ENCODE data around the gene MARVELD3. TPM values are rescaled to one million over a fixed set of nuclear protein-coding genes. Genes with fewer than 3 reads are reported as not detected.
A peak's percentile ranks its signal among the peaks of the same experiment; 100 is the strongest.

Gene MARVELD3
- polyA plus RNA-seq, 4 donors, result 29.5 to 96.6 (median 40.6) TPM

DNA sequence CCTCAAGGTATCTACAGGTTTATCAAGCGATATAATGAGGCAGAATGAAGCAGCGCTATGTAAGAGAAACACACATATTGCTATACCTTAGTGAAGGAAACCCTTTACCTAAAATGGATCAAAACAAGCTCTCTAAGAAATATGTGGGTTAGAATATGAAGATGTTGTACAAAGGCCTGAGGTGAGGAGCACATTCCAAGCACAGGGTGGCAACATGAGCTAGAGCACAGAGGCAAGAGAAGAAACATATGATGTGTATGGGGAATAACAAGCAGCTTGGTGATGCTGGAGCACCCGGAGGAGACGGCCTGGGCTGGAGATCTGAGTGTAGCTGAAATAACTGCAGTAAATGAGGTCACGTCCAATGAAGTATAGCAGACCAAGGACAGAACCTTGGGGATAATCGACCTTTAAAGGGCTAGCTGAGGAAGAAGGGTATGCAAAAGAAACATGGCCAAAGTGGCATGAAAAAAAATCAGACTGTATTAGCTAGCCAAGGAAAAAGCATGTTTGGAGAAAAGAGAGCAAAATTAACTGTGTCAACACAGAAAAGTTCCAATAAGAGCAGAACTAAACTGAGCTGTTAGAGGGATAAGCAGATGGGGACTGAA lies 44.0 kb downstream of the MARVELD3 start:
- H3K27me3 ChIP-seq (ENCODE audit: control insufficient read depth in 3 of 3, insufficient read depth in 3 of 3, low read length in 3 of 3), result no peaks in the 10 kb centered on the region
- FAIRE-seq, result no peak
- no peaks in the 10 kb centered on the region for H3K9me3 ChIP-seq (ENCODE audit: control insufficient read depth in 2 of 2, insufficient read depth in 1 of 2, low read depth in 1 of 2, low read length in 1 of 2)
- DNase-seq, result peak in 1 of 2 donors; percentile 8
- H3K4me3 ChIP-seq (ENCODE audit: low read depth in 1 of 3, low read length in 3 of 3), result no peak overlapping the region
- peak overlapping the region in 1 of 3 donors; percentile 46 for H3K27ac ChIP-seq (ENCODE audit: low read depth in 1 of 3, low read length in 2 of 3)
- peaks cover 0 to 30% (median 0%) of the 10 kb centered on the region in 3 donors for H3K4me1 ChIP-seq (ENCODE audit: control insufficient read depth in 3 of 3, insufficient read depth in 2 of 3, low read depth in 1 of 3, low read length in 2 of 3)
- H3K36me3 ChIP-seq (ENCODE audit: control insufficient read depth in 3 of 3, insufficient read depth in 2 of 3, low read depth in 1 of 3, low read length in 3 of 3), result peaks cover 3 to 20% (median 17%) of the 10 kb centered on the region in 3 donors
- 71 to 89% (median 74%) methylated on average over 6 of the region's 6 CpGs for WGBS, 3 donors

DNA sequence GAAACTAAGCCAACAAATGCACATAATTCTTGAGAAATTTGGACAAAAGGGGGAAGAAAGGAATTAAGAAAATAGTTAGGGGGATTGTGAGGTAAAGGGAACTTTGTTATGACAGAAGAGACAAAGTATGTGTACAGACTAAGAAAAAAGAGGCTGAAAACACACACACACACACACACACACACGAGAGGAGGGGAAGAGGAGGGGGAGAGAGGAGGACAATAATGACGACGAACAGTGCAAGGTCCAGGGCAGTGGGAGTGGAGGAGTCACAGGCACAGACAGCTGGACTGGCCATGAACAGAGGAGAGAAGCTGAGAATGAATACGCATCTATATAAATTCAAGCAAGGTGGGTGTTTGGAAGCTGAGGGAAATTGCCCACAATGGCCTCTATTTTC lies 44.6 kb downstream of the MARVELD3 start:
- 28 to 50% (median 44%) methylated on average over 4 of the region's 4 CpGs for WGBS, 3 donors
- Histone ChIP-seq H3K27me3 (ENCODE audit: control insufficient read depth in 3 of 3, insufficient read depth in 3 of 3, low read length in 3 of 3) (no peaks in the 10 kb centered on the region), H3K4me1 (ENCODE audit: control insufficient read depth in 3 of 3, insufficient read depth in 2 of 3, low read depth in 1 of 3, low read length in 2 of 3) (peaks cover 0 to 30% (median 0%) of the 10 kb centered on the region in 3 donors), H3K36me3 (ENCODE audit: control insufficient read depth in 3 of 3, insufficient read depth in 2 of 3, low read depth in 1 of 3, low read length in 3 of 3) (peaks cover 4 to 23% (median 17%) of the 10 kb centered on the region in 3 donors), H3K9me3 (ENCODE audit: control insufficient read depth in 2 of 2, insufficient read depth in 1 of 2, low read depth in 1 of 2, low read length in 1 of 2) (no peaks in the 10 kb centered on the region), H3K27ac (ENCODE audit: low read depth in 1 of 3, low read length in 2 of 3) (peak overlapping the region in 1 of 3 donors; percentile 46), H3K4me3 (ENCODE audit: low read depth in 1 of 3, low read length in 3 of 3) (no peak overlapping the region)
- no peak for FAIRE-seq
- peak; percentile 47 to 82 for DNase-seq

DNA sequence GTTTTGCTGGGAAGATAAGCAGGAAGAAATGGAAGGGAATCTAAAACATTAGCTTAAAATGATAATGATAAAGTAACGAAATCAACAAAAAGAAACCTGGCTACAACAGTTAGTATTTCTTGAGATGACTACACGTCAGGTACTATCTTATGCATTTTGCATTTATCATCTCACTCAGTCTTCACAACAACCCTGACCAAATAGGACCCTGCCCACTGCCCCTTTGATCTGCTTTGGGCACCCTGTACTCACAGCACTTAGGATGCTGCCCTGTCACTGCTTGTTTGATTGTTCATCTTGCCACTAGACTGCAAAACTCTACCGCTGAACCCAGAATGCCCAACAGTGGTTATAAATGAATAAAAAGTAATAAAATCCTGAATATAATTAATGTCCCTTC lies 45.2 kb downstream of the MARVELD3 start:
- peaks cover 5 to 27% (median 22%) of the 10 kb centered on the region in 3 donors for H3K36me3 ChIP-seq (ENCODE audit: control insufficient read depth in 3 of 3, insufficient read depth in 2 of 3, low read depth in 1 of 3, low read length in 3 of 3)
- FAIRE-seq (no peak), DNase-seq (no peak)
- peak overlapping the region in 1 of 3 donors; percentile 46 for H3K27ac ChIP-seq (ENCODE audit: low read depth in 1 of 3, low read length in 2 of 3)
- no peaks in the 10 kb centered on the region for H3K9me3 ChIP-seq (ENCODE audit: control insufficient read depth in 2 of 2, insufficient read depth in 1 of 2, low read depth in 1 of 2, low read length in 1 of 2)
- no peak overlapping the region for H3K4me3 ChIP-seq (ENCODE audit: low read depth in 1 of 3, low read length in 3 of 3)
- peaks cover 0 to 29% (median 0%) of the 10 kb centered on the region in 3 donors for H3K4me1 ChIP-seq (ENCODE audit: control insufficient read depth in 3 of 3, insufficient read depth in 2 of 3, low read depth in 1 of 3, low read length in 2 of 3)
- no peaks in the 10 kb centered on the region for H3K27me3 ChIP-seq (ENCODE audit: control insufficient read depth in 3 of 3, insufficient read depth in 3 of 3, low read length in 3 of 3)
- WGBS, 3 donors, result 83 to 98% (median 93%) methylated on average over 3 of the region's 3 CpGs

DNA sequence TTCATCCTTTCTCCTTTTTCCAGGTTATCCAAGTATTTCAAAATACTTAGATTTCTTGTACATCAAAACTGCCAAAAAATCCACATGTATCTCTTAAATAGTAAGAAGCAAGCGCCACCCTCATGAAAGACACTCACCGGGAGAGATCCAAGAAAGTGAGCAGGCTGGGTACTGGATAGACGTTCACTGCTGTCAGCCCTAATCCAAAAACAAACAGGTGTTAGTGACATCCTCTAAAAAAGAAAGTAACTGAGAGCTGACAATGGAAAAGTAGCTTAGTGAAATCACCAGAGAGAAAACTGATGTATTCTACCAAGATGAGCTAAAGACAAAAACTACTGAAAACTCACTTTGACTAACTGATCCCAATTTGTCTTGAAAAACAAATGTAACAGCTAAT lies 46.1 kb downstream of the MARVELD3 start:
- no peaks in the 10 kb centered on the region for H3K9me3 ChIP-seq (ENCODE audit: control insufficient read depth in 2 of 2, insufficient read depth in 1 of 2, low read depth in 1 of 2, low read length in 1 of 2)
- H3K36me3 ChIP-seq (ENCODE audit: control insufficient read depth in 3 of 3, insufficient read depth in 2 of 3, low read depth in 1 of 3, low read length in 3 of 3), result peaks cover 5 to 28% (median 25%) of the 10 kb centered on the region in 3 donors
- H3K27ac ChIP-seq (ENCODE audit: low read depth in 1 of 3, low read length in 2 of 3), result no peak overlapping the region
- H3K27me3 ChIP-seq (ENCODE audit: control insufficient read depth in 3 of 3, insufficient read depth in 3 of 3, low read length in 3 of 3), result no peaks in the 10 kb centered on the region
- 63 to 81% (median 68%) methylated on average over 3 of the region's 3 CpGs for WGBS, 3 donors
- H3K4me3 ChIP-seq (ENCODE audit: low read depth in 1 of 3, low read length in 3 of 3), result no peak overlapping the region
- no peak for FAIRE-seq
- DNase-seq, result no peak
- H3K4me1 ChIP-seq (ENCODE audit: control insufficient read depth in 3 of 3, insufficient read depth in 2 of 3, low read depth in 1 of 3, low read length in 2 of 3), result peaks cover 0 to 24% (median 0%) of the 10 kb centered on the region in 3 donors

DNA sequence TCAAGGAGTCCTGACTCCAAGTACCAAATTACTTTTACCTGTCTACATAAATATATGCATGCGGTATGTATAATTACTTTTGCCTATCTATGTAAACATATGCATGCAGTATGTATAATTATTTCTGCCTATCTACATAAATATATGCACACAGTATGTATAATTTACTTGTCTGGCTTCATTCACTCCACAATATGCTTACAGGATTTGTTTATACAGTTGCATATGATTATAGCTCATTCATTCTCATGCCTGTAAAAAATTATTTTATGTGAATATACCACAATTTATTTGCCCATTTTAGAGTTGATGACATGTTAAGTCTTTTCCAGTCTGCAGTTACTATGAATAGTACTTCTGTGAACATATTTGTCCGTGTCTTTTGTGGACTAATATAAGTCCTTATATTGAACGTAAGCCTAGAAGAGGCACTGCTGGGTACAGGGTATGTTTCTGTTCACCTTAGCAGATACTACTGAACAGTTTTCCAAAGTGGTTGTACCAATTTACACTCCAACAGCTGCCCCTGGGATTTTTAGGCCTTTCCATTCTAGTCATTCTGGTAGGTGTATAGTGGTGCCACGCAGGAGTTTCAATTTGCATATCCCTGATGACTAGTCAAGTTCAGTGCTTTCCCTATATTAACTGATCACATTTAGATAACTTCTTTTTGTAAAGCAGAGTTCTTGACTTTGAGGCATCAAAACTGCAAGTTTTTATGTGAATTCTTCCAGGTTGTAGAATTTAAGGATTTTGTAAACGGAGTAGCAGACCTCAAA lies 47.0 kb downstream of the MARVELD3 start:
- FAIRE-seq (no peak), DNase-seq (no peak)
- Histone ChIP-seq H3K4me1 (ENCODE audit: control insufficient read depth in 3 of 3, insufficient read depth in 2 of 3, low read depth in 1 of 3, low read length in 2 of 3) (peaks cover 0 to 18% (median 0%) of the 10 kb centered on the region in 3 donors), H3K27ac (ENCODE audit: low read depth in 1 of 3, low read length in 2 of 3) (no peak overlapping the region), H3K9me3 (ENCODE audit: control insufficient read depth in 2 of 2, insufficient read depth in 1 of 2, low read depth in 1 of 2, low read length in 1 of 2) (no peaks in the 10 kb centered on the region), H3K27me3 (ENCODE audit: control insufficient read depth in 3 of 3, insufficient read depth in 3 of 3, low read length in 3 of 3) (no peaks in the 10 kb centered on the region), H3K36me3 (ENCODE audit: control insufficient read depth in 3 of 3, insufficient read depth in 2 of 3, low read depth in 1 of 3, low read length in 3 of 3) (peaks cover 5 to 28% (median 25%) of the 10 kb centered on the region in 3 donors), H3K4me3 (ENCODE audit: low read depth in 1 of 3, low read length in 3 of 3) (no peak overlapping the region)
- WGBS, 3 donors, result 90 to 96% (median 92%) methylated on average over 5 of the region's 5 CpGs

DNA sequence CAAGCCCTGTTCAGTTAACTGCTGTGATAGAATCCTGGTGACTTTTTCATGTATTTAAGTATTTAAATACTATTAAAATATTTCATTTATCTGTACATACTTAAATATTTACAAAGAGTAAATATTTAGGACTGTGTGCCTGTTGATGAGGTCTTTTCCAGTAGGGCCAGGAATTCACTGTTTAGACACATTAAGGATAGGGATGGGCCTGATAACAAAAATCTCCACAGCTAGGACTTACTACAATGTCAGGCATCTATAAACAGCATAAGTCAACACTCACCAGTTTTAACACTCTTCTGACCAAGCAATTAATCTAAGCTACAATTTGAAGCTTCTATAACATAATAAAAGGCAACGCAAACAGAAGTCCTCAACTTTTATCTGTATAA lies 47.6 kb downstream of the MARVELD3 start:
- H3K4me3 ChIP-seq (ENCODE audit: low read depth in 1 of 3, low read length in 3 of 3), result no peak overlapping the region
- H3K36me3 ChIP-seq (ENCODE audit: control insufficient read depth in 3 of 3, insufficient read depth in 2 of 3, low read depth in 1 of 3, low read length in 3 of 3), result peaks cover 6 to 32% (median 24%) of the 10 kb centered on the region in 3 donors

DNA sequence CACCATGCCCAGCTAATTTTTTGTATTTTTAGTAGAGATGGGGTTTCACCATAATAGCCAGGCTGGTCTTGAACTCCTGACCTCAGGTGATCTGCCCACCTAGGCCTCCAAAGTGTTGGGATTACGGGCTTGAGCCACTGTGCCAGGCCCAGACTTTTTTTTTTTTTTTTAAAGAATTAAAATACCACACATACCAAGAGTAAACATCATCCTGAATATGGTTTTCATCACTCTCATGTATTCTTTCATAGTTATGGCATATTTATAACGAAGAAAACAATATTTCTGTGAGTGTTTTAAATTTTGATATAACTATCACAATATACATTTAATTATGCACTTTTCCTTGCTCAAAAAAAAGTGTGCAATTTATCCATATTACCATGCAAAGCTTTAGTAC lies 48.2 kb downstream of the MARVELD3 start:
- peaks cover 10 to 32% (median 24%) of the 10 kb centered on the region in 3 donors for H3K36me3 ChIP-seq (ENCODE audit: control insufficient read depth in 3 of 3, insufficient read depth in 2 of 3, low read depth in 1 of 3, low read length in 3 of 3)
- FAIRE-seq (no peak), DNase-seq (no peak)
- H3K27ac ChIP-seq (ENCODE audit: low read depth in 1 of 3, low read length in 2 of 3), result no peak overlapping the region
- H3K4me3 ChIP-seq (ENCODE audit: low read depth in 1 of 3, low read length in 3 of 3), result no peak overlapping the region
- H3K9me3 ChIP-seq (ENCODE audit: control insufficient read depth in 2 of 2, insufficient read depth in 1 of 2, low read depth in 1 of 2, low read length in 1 of 2), result no peaks in the 10 kb centered on the region
- no peaks in the 10 kb centered on the region for H3K27me3 ChIP-seq (ENCODE audit: control insufficient read depth in 3 of 3, insufficient read depth in 3 of 3, low read length in 3 of 3)
- peaks cover 0 to 13% (median 0%) of the 10 kb centered on the region in 3 donors for H3K4me1 ChIP-seq (ENCODE audit: control insufficient read depth in 3 of 3, insufficient read depth in 2 of 3, low read depth in 1 of 3, low read length in 2 of 3)
- 93 to 99% (median 94%) methylated on average over 2 of the region's 2 CpGs for WGBS, 3 donors

More for the DNA sequence above, 47.6 kb downstream of the MARVELD3 start:
- Histone ChIP-seq H3K27me3 (ENCODE audit: control insufficient read depth in 3 of 3, insufficient read depth in 3 of 3, low read length in 3 of 3) (no peaks in the 10 kb centered on the region), H3K9me3 (ENCODE audit: control insufficient read depth in 2 of 2, insufficient read depth in 1 of 2, low read depth in 1 of 2, low read length in 1 of 2) (no peaks in the 10 kb centered on the region), H3K4me1 (ENCODE audit: control insufficient read depth in 3 of 3, insufficient read depth in 2 of 3, low read depth in 1 of 3, low read length in 2 of 3) (peaks cover 0 to 15% (median 0%) of the 10 kb centered on the region in 3 donors), H3K27ac (ENCODE audit: low read depth in 1 of 3, low read length in 2 of 3) (no peak overlapping the region)
- DNase-seq (no peak), FAIRE-seq (no peak)
- 92 to 99% (median 97%) methylated on average over 1 of the region's 1 CpG for WGBS, 3 donors

DNA sequence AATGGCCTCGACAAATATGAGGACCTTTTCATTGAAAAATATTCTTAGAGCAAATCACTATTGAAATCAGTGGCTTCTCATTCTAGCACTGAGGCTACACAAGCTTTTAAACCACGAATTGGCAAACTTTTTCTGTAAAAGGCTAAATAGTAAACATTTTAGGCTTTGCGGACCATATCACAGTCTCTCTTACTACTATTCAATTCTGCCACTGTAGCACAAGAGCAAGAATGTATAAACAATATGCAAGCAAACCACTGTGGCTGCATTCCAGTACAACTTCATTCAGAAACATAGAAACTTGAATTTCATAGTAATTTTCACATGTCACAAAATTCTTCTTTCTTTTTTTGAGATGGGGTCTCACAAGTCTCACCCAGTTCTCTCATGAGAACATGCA lies 49.4 kb downstream of the MARVELD3 start:
- no peak overlapping the region for H3K27ac ChIP-seq (ENCODE audit: low read depth in 1 of 3, low read length in 2 of 3)
- peaks cover 9 to 30% (median 21%) of the 10 kb centered on the region in 3 donors for H3K36me3 ChIP-seq (ENCODE audit: control insufficient read depth in 3 of 3, insufficient read depth in 2 of 3, low read depth in 1 of 3, low read length in 3 of 3)
- 77 to 89% (median 84%) methylated on average over 3 of the region's 3 CpGs for WGBS, 3 donors
- no peaks in the 10 kb centered on the region for H3K27me3 ChIP-seq (ENCODE audit: control insufficient read depth in 3 of 3, insufficient read depth in 3 of 3, low read length in 3 of 3)
- no peak overlapping the region for H3K4me3 ChIP-seq (ENCODE audit: low read depth in 1 of 3, low read length in 3 of 3)
- H3K9me3 ChIP-seq (ENCODE audit: control insufficient read depth in 2 of 2, insufficient read depth in 1 of 2, low read depth in 1 of 2, low read length in 1 of 2), result no peaks in the 10 kb centered on the region
- DNase-seq (no peak), FAIRE-seq (no peak)
- peaks cover 0 to 4% (median 0%) of the 10 kb centered on the region in 3 donors for H3K4me1 ChIP-seq (ENCODE audit: control insufficient read depth in 3 of 3, insufficient read depth in 2 of 3, low read depth in 1 of 3, low read length in 2 of 3)

All from small intestine (tissue), 7 donors.